Loucy (cell line): Measurements from ENCODE around the gene ZCCHC8.

Experiments used
- CTCF ChIP-seq: fragments of 200-600 bp; sonication (generic); conservative IDR thresholded peaks from 2 replicates; pipeline ENCODE4 v1.5.1; 2014; ENCODE audit warnings: mild to moderate bottlenecking, antibody characterized with exemption, low read length
- EZH2phosphoT487 ChIP-seq: fragments of 200-600 bp; IDR thresholded peaks from 2 replicates; pipeline ENCODE4 v1.6.1; 2018; ENCODE audit warnings: antibody characterized with exemption, mild to moderate bottlenecking, moderate library complexity, borderline replicate concordance

GRCh38 chr12:122474324-122474716, 26.4 kb downstream of the ZCCHC8 start:
- no peak for TF ChIP-seq CTCF
- TF ChIP-seq EZH2phosphoT487 = no peak
